ENCODE measurements around the gene FAM131B.

GRCh38 chr7:143376396-143376795 is 13.9 kb upstream of the FAM131B start:
- TF ChIP-seq CTCF (optimal IDR thresholded peaks at IDR 0.05 in 1 of 3, IDR thresholded peaks at IDR 0.05 in 1 of 3, conservative IDR thresholded peaks at IDR 0.05 in 1 of 3; ENCODE audit: extremely low read depth in 1 of 3, insufficient read depth in 2 of 3, low read length in 3 of 3), result no peak
- no peak for TF ChIP-seq EZH2 (IDR thresholded peaks at IDR 0.05; ENCODE audit: low read length)
